ENCODE data around the gene ATE1.

The ATE1 gene

GRCh38 chr10:121833387-121833786 lies 94.4 kb downstream of the ATE1 start:
- TF ChIP-seq GLIS3 (CRISPR knock-in tag; IDR thresholded peaks at IDR 0.05), result no peak
- no peak for TF ChIP-seq PPARA (CRISPR knock-in tag; IDR thresholded peaks at IDR 0.05; ENCODE audit: borderline replicate concordance)
- TF ChIP-seq, protein P1, sequence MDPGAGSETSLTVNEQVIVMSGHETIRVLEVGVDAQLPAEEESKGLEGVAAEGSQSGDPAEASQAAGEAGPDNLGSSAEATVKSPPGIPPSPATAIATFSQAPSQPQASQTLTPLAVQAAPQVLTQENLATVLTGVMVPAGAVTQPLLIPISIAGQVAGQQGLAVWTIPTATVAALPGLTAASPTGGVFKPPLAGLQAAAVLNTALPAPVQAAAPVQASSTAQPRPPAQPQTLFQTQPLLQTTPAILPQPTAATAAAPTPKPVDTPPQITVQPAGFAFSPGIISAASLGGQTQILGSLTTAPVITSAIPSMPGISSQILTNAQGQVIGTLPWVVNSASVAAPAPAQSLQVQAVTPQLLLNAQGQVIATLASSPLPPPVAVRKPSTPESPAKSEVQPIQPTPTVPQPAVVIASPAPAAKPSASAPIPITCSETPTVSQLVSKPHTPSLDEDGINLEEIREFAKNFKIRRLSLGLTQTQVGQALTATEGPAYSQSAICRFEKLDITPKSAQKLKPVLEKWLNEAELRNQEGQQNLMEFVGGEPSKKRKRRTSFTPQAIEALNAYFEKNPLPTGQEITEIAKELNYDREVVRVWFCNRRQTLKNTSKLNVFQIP (CRISPR knock-in tag; IDR thresholded peaks at IDR 0.05; ENCODE audit: borderline replicate concordance, low read depth), result no peak
- no peak for TF ChIP-seq CSRNP3 (CRISPR knock-in tag; IDR thresholded peaks at IDR 0.05)
- TF ChIP-seq SNAI2 (CRISPR knock-in tag; IDR thresholded peaks at IDR 0.05), result no peak
- no peak for TF ChIP-seq ZFP30 (CRISPR knock-in tag; IDR thresholded peaks at IDR 0.05)
- TF ChIP-seq ZNF70 (CRISPR knock-in tag; IDR thresholded peaks at IDR 0.05), result no peak
- TF ChIP-seq ARNTL (CRISPR knock-in tag; IDR thresholded peaks at IDR 0.05; ENCODE audit: borderline replicate concordance, low read depth), result no peak
- TF ChIP-seq CREB5 (CRISPR knock-in tag; IDR thresholded peaks at IDR 0.05; ENCODE audit: low read depth), result no peak
- TF ChIP-seq ISL1 (CRISPR knock-in tag; IDR thresholded peaks at IDR 0.05), result no peak
- no peak for TF ChIP-seq OSR1 (CRISPR knock-in tag; IDR thresholded peaks at IDR 0.05)

GRCh38 chr10:121832647-121833046 lies 95.2 kb downstream of the ATE1 start:
- TF ChIP-seq, protein P1 (CRISPR knock-in tag; IDR thresholded peaks at IDR 0.05; ENCODE audit: borderline replicate concordance, low read depth), result no peak
- TF ChIP-seq ZFP3 (CRISPR knock-in tag; IDR thresholded peaks at IDR 0.05), result no peak
- no peak for TF ChIP-seq TCF4 (CRISPR knock-in tag; IDR thresholded peaks at IDR 0.05; ENCODE audit: borderline replicate concordance)
- TF ChIP-seq, protein P2, sequence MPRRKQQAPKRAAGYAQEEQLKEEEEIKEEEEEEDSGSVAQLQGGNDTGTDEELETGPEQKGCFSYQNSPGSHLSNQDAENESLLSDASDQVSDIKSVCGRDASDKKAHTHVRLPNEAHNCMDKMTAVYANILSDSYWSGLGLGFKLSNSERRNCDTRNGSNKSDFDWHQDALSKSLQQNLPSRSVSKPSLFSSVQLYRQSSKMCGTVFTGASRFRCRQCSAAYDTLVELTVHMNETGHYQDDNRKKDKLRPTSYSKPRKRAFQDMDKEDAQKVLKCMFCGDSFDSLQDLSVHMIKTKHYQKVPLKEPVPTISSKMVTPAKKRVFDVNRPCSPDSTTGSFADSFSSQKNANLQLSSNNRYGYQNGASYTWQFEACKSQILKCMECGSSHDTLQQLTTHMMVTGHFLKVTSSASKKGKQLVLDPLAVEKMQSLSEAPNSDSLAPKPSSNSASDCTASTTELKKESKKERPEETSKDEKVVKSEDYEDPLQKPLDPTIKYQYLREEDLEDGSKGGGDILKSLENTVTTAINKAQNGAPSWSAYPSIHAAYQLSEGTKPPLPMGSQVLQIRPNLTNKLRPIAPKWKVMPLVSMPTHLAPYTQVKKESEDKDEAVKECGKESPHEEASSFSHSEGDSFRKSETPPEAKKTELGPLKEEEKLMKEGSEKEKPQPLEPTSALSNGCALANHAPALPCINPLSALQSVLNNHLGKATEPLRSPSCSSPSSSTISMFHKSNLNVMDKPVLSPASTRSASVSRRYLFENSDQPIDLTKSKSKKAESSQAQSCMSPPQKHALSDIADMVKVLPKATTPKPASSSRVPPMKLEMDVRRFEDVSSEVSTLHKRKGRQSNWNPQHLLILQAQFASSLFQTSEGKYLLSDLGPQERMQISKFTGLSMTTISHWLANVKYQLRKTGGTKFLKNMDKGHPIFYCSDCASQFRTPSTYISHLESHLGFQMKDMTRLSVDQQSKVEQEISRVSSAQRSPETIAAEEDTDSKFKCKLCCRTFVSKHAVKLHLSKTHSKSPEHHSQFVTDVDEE (CRISPR knock-in tag; IDR thresholded peaks at IDR 0.05), result no peak
- TF ChIP-seq ZNF70 (CRISPR knock-in tag; IDR thresholded peaks at IDR 0.05), result no peak
- TF ChIP-seq TOX (CRISPR knock-in tag; IDR thresholded peaks at IDR 0.05; ENCODE audit: borderline replicate concordance), result no peak
- TF ChIP-seq RARB (CRISPR knock-in tag; IDR thresholded peaks at IDR 0.05), result no peak
- no peak for TF ChIP-seq OSR1 (CRISPR knock-in tag; IDR thresholded peaks at IDR 0.05)
- TF ChIP-seq ZFP30 (CRISPR knock-in tag; IDR thresholded peaks at IDR 0.05), result no peak
- TF ChIP-seq ARNTL (CRISPR knock-in tag; IDR thresholded peaks at IDR 0.05; ENCODE audit: borderline replicate concordance, low read depth), result no peak
- no peak for TF ChIP-seq PATZ1 (CRISPR knock-in tag; IDR thresholded peaks at IDR 0.05; ENCODE audit: borderline replicate concordance)
- no peak for TF ChIP-seq CSDC2 (CRISPR knock-in tag; IDR thresholded peaks at IDR 0.05)
- no peak for TF ChIP-seq ZC3H10 (CRISPR knock-in tag; IDR thresholded peaks at IDR 0.05)
- no peak for TF ChIP-seq PPARA (CRISPR knock-in tag; IDR thresholded peaks at IDR 0.05; ENCODE audit: borderline replicate concordance)
- no peak for TF ChIP-seq ZNF8 (CRISPR knock-in tag; IDR thresholded peaks at IDR 0.05)
- no peak for ATAC-seq

More at GRCh38 chr10:121833387-121833786, 94.4 kb downstream of the ATE1 start:
- ATAC-seq, result no peak

Measured in SK-N-SH treated with all-trans-retinoic acid at 6 μM for 48 hours (cell line).